NCI-H524 (cell line): ENCODE data around the gene IP6K1.

Experiments
- DNase-seq, 2 experiments: peaks; one replicate each; lab custom pipeline; 2025; lab: John Stamatoyannopoulos, UW

IP6K1 gene

GRCh38 chr3:49723628-49724551 is 62.5 kb downstream of the IP6K1 start, which contains the start of gene GMPPB:
GMPPB (minus strand) TSS chr3:49723951; CDS start chr3:49723726, 225 bp downstream.
- peak; percentile 83 to 92 for DNase-seq

GRCh38 chr3:49723296-49723627 is 63.1 kb downstream of the IP6K1 start:
- DNase-seq: peak in 1 of 2 experiments; percentile 13

- DNase-seq: no peak
Observed at GRCh38 chr3:49722896-49723295, 63.4 kb downstream of the IP6K1 start.

GRCh38 chr3:49721896-49722781 is 64.2 kb downstream of the IP6K1 start:
- no peak for DNase-seq

- no peak for DNase-seq
Observed at GRCh38 chr3:49721596-49721895, 64.8 kb downstream of the IP6K1 start.

- DNase-seq: peak in 1 of 2 experiments; percentile 17
Observed at GRCh38 chr3:49720855-49721595, 65.3 kb downstream of the IP6K1 start.

- peak; percentile 92 to 93 for DNase-seq
Observed at GRCh38 chr3:49719214-49719884, 67.0 kb downstream of the IP6K1 start, which contains the start of gene AMIGO3. AMIGO3 (minus strand) TSS chr3:49719684; CDS start chr3:49719465, 219 bp downstream.

- no peak for DNase-seq
Observed at GRCh38 chr3:49718858-49719213, 67.5 kb downstream of the IP6K1 start.

- DNase-seq: no peak
Observed at GRCh38 chr3:49717959-49718857, 68.1 kb downstream of the IP6K1 start.

GRCh38 chr3:49717211-49717958 is 69.0 kb downstream of the IP6K1 start:
- no peak for DNase-seq

GRCh38 chr3:49716691-49717210 is 69.6 kb downstream of the IP6K1 start:
- DNase-seq: no peak

GRCh38 chr3:49716169-49716568 is 70.2 kb downstream of the IP6K1 start:
- DNase-seq: no peak

- DNase-seq: no peak
Observed at GRCh38 chr3:49715611-49716121, 70.7 kb downstream of the IP6K1 start.

GRCh38 chr3:49714728-49715550 is 71.4 kb downstream of the IP6K1 start:
- no peak for DNase-seq

GRCh38 chr3:49713336-49714105 is 72.8 kb downstream of the IP6K1 start:
- no peak for DNase-seq

GRCh38 chr3:49712631-49713317 is 73.6 kb downstream of the IP6K1 start:
- no peak for DNase-seq

- DNase-seq: no peak
Observed at GRCh38 chr3:49712166-49712565, 74.2 kb downstream of the IP6K1 start.
